Limb (tissue), 2 donors: ENCODE results near the gene FPGS.
"Not testable (repeated sequence)": the region's sequence is repeated elsewhere in the genome, so short reads cannot be mapped to it uniquely, and the experiment has no call there.

ENCODE experiments used
- DNase-seq, 2 donors: peaks; one replicate each; pipeline ENCODE4 v3.0.0-alpha.2; 2016; ENCODE audit errors: extremely low spot score in 2 of 2

The FPGS gene

GRCh38 chr9:127837346-127837745 lies 34.7 kb downstream of the FPGS start:
- no peak for DNase-seq

GRCh38 chr9:127838375-127839078 lies 35.8 kb downstream of the FPGS start:
- DNase-seq, result peak in 1 of 2 donors; percentile 35

- DNase-seq, result peak in 1 of 2 donors; percentile 16
These were observed 38.6 kb downstream of the FPGS start for GRCh38 chr9:127841087-127841835.

- peak in 1 of 2 donors; percentile 46 for DNase-seq
These were observed 42.2 kb downstream of the FPGS start for GRCh38 chr9:127844821-127845359.

DNA sequence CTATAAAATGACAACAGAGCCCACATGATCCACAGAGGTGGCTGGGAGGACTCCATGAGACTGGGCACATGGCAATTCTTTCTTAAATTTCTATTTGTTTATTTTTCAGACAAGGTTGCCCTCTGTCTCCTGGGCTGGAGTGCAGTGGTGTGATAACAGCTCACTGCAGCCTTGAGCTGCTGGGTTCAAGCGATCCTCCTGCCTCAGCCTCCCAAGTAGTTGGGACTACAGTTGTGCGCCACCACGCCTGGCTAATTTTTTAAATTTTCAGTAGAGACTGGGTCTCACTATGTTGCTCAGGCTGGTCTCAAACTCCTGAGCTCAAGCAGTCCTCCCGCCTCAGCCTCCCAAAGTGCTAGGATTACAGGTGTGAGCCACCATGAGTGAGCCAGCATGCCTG lies 42.9 kb downstream of the FPGS start:
- not testable (repeated sequence) for DNase-seq

- peak in 1 of 2 donors; percentile 28 for DNase-seq
These were observed 43.9 kb downstream of the FPGS start for GRCh38 chr9:127846443-127847177.

DNA sequence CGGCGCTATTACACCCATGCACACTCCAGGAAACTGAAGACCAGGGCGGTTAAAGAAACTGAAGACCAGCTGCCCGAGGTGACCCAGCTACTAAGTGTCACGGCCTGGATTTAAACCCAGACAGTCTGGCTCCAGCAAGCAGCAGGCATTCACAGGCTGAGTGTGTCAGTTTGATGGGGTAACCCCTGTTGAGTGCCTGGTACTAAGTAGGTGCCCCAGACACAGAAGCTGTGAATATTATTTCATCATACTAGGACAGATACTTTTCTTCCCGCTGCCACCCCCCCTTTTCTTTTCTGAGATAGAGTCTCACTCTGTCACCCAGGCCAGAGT lies 44.5 kb downstream of the FPGS start:
- DNase-seq, result no peak

GRCh38 chr9:127847833-127848755 lies 45.4 kb downstream of the FPGS start:
- no peak for DNase-seq

- no peak for DNase-seq
These were observed 46.2 kb downstream of the FPGS start for GRCh38 chr9:127848756-127849504.

DNA sequence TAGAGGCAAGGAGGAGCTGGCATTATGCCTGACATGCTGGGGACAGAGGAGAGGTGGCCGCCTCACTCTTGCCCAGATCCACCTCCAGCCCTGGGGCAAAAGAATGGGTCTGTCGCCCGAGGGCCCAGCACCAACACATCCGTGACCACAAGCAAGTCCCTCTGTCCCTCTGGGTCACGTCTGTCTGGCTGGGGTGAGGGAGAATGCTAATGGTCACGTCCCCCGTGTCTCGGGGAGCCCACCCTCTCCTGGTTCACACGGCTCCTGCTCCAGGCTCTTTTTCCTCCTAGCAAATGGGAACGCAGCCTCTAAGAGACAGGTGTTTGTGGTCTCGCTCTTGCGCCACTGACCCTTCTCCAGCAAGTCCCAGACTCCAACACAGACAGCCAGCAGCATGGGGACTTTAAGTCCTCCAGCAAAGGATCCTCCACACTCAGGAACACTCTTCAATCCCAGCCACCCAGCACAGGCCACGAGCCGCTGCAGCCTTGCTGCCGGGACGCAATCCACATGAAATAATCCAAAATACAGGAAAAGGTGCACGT lies 47.7 kb downstream of the FPGS start:
- DNase-seq, result no peak

DNA sequence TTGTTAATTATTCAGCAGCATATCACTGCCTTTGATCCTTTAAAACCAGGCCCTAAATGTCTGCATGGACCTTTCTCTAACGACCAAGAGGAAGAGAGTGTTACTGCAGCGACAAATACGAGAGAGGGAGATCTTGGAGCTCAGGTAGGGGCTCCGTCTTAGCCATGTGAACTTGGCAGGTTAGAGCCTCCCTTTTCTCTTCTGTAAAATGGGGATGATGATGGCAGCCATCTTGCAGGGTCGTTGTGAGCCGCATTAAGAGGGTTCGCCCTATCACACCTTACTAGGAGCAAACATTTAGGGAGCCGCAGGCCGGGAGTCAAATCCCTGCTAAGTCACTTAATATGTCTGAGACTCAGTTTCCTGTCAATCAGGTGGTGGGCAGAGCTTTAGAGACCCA lies 50.1 kb downstream of the FPGS start:
- no peak for DNase-seq

- DNase-seq, result no peak
These were observed 50.9 kb downstream of the FPGS start for GRCh38 chr9:127853312-127854183.

DNA sequence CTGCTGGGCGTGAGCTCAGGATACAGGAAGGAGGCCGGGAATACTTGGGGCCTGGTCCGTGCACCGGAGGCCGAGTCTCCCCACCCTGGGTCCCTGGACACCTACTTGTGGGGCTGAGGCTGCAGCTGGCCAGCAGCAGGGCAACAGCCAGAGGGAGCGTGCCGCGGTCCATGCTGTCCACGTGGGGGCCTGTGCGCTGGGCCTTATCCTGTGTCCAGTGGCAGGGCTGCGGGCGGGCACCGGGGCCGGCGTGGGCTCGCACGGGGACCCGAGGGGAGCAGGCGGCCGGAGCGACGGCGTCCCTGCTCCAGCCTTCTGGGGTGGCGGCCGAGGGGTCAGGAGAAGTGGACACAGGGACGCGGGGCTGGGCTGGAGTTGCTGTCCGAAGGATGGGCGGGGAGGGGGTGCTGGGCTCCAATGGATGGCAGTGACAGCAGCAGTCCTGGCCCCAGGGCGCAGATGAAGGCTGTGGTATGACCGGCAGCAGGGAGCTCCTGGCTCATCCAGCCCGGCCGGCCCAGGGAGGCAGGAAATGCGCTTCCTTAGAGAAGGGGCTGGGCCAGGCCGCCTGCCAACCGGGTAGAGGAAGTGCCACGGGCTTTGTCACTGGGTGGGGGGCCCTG lies 51.6 kb downstream of the FPGS start, which contains the start of gene ENG:
Gene ENG, minus strand, starts transcription at position 475 of the 623 bp plus-strand sequence. Its CDS starts 303 bp downstream, at position 172.
- DNase-seq, result peak in 1 of 2 donors; percentile 70

DNA sequence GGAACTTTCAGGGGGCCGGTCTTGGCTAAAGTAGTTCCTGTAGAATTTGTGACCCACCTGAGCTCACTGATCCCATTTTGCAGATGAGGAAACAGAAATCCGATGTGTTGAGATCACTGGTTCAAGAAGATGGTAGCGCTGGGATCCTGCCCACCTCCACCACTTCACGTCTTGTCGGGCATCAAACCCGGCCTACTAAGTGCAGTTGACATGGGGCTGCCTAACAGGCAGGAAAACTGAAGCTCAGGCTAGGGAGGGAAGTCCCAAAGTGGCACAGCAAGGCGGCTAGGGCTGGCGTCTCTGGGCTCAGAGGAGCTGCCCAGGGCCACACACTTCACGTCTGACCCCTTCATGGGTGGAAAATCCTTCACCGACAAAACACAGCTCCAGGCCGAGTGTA lies 52.3 kb downstream of the FPGS start:
- DNase-seq, result no peak

DNA sequence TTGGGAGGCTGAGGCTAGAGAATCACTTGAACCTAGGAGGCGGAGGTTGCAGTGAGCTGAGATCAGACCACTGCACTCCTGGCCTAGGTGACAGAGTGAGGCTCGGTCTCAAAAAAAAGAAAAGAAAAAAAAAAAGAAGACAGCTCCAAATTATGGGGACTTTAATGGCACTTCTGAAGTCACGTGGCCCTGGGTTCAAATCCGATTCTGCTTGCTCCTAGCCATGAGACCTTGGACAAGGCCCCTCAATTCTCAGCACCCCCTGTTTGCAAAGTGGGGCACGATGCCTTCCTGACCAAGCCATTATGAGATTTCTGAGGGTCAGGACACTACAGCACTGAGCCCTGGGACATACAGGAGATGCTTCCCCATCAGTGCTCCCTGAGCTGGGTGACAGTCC lies 52.8 kb downstream of the FPGS start:
- DNase-seq, result peak in 1 of 2 donors; percentile 10

DNA sequence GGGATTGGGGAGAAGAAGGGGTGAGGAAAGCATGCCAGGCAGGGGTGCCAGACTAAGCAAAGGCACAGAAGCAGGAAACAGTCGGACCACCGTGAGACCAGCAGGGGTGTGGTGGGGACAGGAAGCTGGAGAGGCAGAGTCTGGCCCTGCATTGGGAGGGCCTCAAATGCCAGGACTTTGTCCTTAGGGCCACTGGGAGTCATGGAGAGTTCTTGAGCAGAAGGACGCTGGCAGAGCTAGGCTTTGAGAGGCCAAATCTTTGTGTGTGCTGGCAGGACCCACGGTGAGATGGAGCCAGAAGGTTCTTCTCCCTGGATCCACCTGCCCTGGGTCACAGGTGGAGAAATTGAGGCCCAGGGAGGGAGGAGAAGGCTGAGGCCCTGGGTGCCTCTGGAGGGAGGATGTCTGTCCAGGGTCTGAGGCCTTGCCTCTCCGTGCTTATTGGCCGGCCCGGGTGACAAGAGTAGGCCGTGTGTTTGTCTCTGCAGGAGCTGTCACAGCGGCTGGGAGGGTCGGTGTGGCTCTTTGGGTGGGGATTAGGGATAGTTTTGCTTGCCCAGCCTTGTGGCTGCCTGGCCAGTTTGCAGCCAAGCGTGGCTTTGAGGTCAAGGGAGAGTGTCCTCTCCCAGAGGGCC lies 53.5 kb downstream of the FPGS start:
- DNase-seq, result peak in 1 of 2 donors; percentile 24

DNA sequence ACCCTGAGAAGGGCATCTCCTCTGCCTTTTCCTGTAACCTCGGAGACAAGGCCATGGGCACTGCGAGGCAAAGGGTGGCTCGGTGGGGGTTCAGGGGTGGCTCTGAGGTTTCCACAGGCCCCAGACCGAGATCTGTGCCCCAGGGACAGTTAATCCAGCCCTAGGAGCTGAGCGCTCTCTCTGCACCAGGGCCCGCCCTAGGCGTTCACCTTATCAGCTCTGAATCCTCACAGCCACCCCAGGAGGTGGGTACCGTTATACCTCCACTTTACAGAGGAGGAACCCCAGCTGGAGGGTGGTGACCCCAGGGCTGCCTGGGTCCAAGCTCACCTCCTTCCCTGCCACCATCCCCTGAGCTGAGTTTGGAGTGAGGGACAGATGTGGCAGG lies 54.0 kb downstream of the FPGS start:
- DNase-seq, result peak in 1 of 2 donors; percentile 12

DNA sequence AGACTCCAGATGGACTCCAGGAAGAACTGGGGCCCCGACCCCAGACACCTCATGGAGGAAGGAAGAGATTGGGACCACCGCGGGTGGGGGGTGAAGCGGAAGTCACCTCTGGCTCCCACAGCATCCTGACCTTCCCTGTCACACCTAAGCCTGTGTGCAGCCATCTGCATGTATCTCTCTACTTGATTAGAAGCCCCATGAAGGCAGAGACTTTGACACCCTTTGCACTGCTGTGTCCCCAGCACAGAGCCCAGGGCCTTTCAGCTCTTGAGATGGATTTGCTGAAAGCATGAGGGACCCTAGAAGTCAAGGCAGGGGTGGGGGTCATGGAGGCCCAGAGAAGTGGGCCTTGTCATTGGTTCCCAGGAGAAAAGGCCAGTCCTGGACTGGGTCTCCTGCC lies 54.6 kb downstream of the FPGS start:
- DNase-seq, result no peak
